Medulla oblongata (tissue), 1 donor: Measurements from ENCODE around the gene JAM3.
A peak's percentile ranks its signal among the peaks of the same experiment; 100 is the strongest.

ENCODE experiments used
- DNase-seq: peaks from one replicate; pipeline ENCODE4 v3.0.0-alpha.2; 2015; ENCODE audit errors: extremely low spot score

JAM3 gene

DNA sequence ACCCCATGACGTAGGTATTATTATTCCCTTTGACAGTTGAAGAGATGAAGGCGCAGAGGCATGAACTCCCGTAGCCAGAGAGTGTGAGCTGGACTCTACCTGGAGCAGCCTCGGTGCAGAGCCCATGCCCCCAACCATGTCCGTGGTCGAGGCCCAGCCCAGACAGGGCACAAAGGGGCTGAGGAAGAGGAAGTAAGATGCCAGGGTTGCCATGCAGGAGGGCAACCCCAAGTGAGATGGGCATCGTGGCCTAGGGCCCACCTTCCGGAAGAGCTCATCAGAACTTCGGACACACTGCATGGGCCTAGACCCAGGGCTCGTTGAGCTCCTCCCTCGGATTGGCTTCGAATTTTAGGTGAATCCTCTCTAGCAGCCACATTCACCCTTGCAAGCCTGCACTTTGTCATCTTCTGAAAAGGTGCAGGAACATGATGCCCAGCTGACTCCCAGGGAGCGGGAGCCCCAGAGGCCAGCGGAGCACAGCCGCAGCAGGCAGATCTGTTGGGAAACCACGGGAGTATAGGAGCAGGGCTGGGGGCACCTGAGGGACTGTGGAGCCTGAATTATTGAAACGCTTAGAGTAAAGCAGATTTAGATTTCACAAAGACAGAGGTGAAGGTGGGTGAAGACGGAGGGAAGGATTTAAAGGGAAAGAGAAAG lies 29.0 kb upstream of the JAM3 start:
- no peak for DNase-seq

DNA sequence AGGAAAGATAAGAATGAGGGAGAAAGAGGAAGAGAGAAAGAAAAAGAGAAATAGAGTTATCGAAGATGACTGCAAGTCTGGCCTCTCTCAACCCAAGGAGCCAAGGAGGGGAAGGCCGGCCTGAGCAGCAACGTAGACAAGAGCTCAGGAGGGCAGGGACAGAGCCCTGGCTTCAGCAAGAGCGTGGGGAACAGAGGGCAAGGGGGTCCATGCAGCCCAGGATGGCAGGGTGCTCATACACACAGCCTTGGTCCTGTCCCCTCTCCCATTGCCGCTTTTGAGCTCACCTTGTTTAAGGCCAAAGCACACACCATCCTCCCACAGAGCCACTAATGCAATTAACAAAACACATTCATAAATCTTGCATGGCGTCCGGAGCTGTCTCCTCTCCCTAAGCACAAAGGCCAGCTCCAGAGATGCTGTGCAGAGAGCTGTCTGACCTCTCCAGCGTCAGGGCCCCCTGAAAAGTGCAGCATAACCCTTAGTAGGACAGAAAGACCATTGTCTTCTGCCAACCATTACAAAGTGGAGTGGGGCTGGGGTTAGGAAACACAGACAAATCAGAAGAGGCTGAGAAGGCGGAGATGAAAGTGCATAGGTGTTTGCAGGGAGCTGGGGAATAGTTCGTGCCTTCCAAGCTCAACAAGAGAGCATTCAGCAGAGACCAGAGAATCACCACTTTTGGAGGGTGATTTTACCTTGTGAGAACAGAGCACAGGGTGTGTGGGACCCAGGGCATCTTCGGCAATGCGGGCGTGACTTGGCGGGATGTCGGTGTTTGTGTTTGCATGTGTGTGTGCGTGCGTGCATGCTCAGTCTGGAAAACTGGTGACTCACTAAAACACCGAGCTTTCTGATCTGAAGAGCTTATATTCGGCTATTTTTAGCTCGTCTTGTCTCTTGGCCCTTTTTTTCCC lies 28.2 kb upstream of the JAM3 start:
- DNase-seq, result no peak

DNA sequence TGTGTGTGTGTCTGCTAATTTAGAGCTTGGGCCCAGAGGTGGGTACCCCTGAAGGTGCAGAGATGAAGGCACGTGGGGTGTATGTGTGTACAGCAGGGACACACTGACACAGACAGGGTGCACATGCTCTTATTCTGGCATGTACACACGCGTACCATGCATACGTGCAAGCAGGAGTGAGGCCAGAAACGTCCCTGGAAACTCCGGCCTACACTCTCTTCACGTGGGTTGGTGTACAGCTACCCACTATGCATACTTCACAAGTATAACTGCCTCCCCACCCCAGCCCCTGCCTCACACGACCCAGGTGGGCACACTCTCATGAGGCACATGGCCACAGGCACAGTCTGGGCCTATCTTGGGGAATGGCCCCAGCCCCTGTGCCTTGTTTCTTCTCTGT lies 27.5 kb upstream of the JAM3 start:
- DNase-seq, result no peak

DNA sequence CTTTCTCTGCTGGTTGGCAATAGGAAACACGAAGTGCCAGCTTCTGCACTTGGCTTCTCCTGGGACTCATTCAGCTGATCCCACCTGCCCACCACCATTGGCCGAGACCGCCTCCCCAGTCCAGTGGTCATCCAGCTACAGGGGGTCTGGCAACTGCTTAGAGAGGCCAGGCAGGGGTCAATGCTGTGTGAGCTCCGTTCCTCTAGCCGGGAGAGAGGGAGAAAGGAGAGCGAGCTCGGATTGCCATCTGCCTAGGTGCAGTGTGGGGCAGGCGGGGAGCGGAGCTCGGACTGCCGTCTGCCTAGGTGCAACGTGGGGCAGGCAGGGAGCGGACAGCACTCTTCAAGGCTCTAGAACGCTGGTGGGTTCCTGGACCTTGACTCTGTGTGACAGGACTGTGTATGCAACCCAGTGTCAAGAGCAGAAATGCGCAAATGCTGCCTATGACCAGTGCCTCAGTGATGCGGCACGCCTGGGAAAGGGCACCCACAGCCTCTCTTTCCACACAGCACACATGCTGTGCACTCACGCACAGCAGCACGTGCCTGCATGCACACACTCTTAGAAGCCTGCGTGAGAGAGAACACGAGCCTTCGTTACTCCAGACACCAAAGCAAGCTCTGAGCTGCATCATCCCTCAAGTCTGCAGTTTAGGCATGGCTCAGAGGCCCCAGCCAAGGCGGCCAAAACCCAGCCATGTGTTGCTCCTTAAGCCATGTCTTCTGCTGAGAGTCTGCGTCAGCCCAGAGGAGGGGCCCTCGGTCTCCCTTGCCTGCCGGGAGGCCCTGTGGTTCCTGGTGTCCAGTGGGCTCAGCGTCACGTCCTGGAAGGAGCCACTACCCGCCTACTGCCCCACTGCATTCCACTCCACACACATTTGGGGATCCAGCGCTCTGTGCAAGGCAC lies 26.8 kb upstream of the JAM3 start:
- DNase-seq, result no peak

DNA sequence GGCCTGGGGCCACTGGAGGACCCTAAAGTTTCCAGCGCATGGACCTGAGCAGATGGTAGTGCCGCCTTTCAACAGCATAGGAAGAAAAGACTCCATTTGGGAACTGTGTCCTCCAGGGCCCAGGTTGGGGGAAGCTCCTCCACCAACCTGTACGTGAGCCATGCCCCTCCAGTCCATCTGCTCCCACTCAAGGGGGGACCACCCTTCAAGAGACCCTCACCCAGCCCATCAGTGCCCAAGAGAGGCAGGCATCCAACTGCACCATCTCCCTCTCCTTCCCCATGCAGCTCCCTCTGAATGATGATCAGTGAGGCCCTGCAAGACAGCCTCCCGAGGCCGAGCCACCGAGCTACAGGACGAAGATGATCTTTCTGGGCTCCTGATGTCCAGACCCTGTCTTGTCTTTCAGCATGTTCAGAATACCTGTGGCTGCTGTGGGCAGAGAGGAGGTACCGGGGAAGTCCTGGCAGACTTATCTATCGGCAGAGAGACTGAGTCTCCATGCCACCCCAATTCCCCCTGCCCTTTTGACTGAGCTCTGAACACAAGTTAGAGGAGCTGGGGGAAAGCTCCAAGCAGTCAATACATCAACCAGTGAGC lies 25.0 kb upstream of the JAM3 start:
- DNase-seq, result no peak

DNA sequence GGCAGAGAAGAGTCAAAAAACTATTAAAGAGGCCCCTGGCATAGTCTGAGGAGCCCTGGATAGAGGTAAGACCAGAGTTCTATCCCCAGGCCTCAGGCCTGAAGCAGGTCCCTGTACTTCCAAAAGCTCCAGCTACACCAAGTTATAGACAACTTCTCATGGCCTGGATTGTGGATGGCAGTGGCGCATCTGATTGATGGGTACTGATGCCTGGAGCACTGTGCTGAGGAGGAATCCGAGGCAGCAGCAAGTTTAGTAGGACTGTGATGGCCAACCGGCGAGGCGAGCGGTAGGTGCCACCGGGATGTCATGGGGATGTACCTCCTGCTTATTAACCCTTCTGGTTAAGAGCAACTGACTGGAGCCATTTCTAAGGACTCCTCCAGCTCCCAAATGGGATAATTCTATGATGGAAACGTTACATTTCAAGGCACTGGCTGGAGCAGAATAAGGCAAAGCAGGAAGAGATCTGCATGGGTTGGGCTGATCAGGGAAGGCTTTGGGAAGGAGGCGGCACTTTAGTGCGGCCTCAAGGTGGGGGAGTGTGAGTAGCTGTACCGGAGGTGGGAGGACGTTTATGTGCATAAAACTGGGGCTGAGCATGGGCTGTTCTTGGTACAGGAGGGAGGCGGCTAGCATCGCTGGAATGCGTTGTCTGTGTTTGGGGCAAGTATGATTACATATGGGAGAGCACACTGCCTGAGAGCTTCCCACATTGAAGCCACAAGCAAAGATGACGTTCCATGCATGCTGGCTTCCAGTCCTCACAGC lies 24.2 kb upstream of the JAM3 start:
- DNase-seq, result no peak

DNA sequence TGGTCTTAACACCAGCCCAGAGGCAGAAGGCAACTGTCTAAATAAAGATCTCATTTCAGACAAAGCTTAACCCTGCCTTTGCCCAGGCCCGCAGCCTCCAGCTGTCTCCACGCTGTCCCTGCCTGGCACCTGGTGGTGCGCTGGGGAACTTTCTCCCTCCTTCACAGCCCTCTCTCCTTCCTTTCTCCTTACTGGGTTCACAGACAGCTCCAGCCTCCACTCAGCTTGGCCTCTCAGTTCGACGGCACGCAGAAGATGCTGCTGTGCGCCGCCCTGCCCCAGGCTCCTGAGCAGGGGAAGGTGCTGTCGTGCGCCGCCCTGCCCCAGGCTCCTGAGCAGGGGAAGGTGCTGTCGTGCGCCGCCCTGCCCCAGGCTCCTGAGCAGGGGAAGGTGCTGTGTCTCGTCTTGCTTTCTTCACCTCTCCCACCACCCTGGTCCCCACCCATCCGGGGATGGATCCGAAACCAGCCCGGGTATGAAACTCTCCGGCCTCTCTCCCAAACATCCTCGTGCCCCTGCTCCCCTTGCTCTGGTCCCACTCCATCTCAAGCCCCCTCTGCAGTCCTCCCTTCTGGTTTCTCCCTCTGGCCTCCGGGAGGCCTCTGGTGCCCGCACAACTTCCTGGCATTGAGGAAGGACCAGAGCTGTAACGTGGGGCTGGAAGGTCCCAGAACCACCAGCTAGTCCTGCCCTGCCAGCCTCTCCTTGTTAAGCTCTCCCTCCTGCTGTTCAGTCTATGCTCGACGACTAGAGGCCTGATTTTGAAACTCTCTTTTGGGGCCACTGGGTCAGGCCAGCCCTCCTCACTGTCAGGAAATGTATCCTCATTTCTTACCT lies 22.9 kb upstream of the JAM3 start:
- no peak for DNase-seq

DNA sequence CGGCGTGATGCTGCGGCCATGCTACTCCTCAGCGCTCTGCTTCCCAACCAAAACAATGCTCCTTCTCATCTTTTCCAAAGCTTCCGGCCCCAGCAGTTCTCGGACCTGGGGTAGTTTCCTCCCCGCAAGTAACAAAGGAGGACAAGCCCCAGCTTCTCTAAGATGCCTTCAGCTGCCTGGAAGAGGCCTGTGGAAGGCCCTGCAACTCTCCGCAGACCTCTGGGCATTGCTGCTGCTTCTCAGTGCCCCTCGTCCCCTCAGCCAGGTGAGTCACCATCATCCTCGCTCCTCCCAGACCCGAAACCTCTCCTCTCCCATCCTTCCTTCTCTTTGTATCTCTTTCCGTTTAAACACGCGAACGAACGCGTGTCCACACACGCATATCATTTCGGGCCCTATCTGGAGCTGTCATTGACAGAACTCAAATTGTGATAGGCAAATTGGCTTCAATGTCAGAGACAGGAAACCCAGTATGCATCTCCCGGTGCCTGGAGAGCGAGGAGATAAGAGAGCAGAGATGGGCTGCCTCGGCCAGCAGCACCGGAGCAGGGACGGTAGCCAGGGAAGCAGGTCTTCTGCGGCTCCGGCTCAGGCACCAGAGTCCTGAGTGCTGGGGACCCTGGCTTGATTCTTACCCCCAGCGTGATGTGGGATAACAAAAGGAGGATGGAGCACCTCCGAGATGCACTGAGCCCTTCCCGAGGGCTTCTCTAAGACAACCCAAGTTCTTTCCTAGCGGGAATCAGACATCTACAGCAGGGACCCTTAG lies 22.0 kb upstream of the JAM3 start:
- no peak for DNase-seq

DNA sequence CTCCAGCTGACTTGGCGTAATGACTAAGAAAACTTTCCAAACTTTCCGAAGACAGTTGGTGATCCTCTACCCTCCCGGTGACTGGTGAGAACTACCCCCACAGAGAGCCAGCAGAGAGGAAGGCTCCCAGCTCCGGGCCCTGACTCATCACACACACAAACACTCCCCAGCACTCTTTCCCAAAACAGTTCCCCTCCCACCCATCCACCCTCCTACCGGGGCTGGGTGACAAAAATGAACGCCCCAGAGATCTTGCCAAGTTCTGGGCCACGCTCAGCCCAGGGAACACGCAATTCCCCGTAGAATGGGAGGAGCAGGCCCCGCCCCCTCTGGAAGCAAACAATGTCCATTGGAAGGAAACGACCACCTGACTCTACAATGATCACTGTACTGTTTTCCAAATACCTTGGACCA lies 21.3 kb upstream of the JAM3 start:
- no peak for DNase-seq

DNA sequence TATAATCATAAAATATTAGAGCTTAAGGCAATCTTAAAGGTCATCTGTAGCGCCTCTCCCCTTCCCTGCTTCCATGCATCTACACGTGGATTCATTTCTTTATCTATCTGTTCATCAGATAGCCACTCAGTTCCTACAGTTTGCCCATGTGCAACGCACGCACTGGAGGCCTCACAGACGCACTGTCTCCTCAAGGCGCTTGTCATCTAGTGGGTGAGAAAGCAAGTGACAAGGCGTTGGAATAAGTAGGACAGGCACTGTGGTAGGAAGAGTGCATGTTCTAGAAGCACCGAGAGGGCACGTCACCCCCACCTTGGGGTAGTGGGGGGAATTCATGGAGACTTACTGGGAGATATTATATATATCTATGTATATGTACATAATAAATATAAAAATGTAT lies 20.8 kb upstream of the JAM3 start:
- DNase-seq, result no peak

DNA sequence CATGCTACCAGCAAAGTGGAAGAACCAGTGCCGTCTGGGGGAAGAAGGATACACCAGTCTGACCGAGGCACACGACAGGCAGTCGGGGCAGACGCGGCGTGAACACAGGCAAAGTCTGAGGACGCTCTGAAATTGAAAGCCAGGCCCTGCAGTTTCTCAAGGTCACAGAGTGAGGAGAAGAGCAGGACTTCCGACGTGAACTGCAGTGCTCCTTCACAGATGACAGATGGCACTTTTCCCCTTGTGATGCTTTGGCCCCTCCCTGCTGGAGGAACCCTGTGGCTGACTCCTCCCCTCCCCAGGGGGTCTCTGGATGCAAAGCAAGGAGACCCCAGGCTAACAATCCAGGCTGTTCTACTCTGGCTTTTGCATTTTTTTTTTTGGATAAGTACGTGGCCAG lies 19.6 kb upstream of the JAM3 start:
- DNase-seq, result no peak

DNA sequence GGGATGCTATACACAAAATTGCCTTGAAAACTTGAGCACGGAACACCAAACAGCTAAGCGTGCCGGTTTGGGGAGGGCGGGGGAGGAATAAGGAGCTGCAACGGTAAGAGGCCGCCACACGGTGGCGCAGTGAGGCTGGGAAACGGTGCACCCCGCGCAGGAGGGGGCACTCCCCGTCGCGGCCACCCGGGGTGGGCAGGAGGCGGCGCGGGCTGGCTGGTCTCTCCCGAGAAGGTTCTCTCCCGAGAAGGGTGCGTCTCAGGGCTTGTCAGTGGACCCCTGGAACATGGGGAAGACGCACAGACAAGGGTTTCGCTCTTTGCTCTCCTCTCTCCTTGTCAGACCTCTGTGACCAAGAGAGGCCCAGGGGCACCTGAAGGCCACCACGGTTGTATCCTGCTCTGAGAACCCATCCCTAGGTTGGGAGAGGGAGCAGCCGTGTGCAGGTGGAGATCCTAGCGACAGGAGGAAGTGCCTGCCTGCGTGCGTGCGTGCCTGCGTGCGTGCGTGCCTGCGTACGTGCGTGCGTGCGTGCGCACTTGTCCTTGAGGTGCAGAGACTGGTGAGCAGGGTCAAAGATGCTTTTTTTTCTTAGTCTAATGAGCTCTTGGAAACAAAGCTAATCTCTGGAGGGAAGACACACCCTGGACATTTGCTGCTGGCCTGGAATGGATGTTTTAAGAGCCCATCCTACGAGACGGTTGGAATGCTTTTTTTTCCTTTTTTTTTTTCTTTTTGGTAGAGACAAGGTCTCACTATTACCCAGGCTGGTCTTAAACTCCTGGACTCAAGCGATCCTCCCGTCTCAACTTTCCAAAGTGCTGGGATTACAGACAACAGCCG lies 18.1 kb upstream of the JAM3 start:
- peak; percentile 87 for DNase-seq

DNA sequence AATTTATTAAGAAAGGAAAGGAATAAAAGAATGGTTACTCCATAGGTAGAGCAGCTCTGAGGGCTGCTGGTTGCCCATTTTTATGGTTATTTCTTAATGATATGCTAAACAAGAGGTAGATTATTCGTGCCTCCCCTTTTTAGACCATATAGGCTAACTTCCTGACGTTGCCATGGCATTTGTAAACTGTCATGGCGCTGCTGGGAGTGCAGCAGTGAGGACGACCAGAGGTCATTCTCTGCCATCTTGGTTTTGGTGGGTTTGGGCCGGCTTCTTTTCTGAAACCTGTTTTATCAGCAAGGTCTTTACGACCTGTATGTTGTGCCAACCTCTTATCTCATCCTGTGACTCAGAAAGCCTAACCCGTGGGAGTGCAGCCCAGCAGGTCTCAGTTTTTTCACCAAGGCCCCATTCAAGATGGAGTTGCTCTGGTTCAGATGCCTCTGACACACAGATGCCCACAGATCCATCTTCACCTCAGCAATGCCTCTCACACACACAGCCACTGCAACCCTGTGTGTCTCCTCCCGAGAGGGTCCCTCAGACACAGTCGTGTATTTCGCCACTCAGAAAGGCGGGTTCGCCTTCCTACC lies 16.4 kb upstream of the JAM3 start:
- no peak for DNase-seq

DNA sequence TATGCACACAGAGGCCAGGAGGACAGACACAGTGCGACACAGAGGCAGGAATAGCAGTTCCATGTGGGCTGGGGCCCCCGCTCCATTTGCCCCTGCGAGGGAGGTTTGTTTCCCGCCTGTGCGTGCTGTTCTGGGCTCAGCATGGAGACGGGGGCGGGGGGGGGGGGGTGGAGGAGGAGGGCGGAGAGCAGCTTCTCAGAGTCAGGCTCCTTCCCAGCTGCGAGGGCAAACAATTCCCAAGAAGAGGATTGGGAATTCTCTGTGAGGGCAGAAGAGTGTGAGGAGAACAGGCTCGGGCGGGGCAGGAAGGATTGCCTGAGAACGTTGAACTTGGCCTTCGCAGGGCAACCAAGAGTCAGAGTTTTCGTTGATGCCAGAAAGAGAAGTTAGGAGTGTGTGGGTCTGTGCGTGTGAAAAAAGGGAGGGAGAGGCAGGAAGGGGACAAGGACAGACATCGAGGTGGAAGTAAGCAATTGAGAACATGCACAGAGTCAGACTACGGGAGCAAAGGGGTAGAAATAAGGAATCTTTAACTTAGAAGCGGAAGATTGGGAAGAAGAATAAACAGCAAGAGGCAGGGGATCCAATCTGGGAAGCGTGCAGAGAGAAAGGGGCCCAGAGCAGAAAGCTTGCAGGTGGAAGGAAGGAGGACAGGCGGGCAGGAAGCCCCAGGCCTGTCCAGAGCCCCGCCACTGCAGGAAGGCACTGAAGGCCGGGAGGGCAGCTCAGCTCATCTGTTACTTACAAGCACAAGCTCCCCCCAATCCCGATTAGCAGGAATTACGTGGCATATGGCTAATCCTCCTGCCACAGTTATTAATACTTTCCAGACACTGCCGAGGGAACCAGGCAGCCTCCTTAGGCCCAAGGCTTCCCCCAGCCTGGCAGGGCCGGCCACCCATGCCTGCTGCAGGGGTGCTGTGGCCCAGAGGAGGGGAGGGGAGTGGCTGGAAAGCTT lies 15.6 kb upstream of the JAM3 start:
- DNase-seq, result no peak

DNA sequence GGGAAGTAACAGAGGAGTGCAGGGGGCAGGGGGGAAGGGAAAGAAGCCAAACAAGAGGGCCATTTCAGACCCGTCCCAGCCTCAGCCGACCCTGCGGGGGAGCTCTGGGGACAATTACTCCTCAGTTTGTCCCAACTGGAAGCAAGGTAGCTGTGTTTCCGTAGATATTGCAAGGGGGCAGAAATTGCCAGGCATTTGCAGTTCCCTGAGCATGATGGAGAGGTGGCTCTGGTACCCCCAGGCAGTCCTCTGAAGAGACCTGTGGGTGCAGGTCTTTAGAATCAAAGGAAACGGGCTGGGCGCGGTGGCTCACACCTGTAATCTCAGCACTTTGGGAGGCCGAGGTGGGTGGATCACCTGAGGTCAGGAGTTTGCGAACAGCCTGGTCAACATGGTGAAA lies 13.8 kb upstream of the JAM3 start:
- no peak for DNase-seq

DNA sequence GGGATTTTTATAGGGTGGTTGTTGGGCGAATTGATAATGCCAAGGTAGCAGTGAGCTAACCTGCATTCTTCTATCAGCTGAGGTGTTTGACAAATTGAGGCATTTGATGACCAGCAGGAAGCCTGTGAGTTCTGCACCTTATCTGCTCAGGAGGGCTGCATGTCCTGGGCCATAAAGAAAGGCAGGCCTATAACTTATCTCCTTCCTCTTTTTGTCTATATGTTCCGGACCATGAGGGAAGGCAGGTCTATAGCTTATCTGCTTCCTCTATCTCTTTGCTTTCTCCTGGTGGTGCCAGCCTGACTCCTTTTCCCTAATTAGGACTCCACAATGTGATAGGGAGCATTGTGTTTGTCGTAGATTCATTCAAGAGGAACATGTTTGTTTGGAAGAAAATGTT lies 8.6 kb upstream of the JAM3 start:
- DNase-seq, result no peak
